Measurements from ENCODE around the gene KLHDC3. TPM values are rescaled to one million over a fixed set of nuclear protein-coding genes. Genes with fewer than 3 reads are reported as not detected.

KLHDC3 gene
- total and polyA plus RNA-seq, 2 experiments from 2014 or later: 88.2 to 184 TPM

DNA sequence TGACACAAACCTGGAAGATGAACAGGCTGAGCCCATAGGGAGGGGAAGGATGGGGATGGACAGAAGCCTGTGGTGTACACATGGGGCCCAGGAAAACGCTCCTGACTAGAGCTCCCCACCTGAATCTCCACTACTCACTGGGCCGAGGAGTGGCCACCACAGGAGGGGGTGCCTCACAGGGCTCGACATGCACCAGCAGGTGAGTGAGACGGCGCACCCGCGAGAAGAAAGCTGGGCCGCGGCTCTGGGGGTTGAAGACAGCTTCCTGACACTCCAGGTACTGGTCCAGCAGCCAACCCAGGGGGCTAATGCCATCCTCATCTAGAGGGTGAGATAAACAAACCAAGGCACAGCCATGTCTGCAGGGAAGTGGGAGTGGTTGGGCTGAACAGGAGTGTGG lies 29.3 kb downstream of the KLHDC3 start (continued):
- TF ChIP-seq ETS1 (IDR thresholded peaks at IDR 0.05): no peak

DNA sequence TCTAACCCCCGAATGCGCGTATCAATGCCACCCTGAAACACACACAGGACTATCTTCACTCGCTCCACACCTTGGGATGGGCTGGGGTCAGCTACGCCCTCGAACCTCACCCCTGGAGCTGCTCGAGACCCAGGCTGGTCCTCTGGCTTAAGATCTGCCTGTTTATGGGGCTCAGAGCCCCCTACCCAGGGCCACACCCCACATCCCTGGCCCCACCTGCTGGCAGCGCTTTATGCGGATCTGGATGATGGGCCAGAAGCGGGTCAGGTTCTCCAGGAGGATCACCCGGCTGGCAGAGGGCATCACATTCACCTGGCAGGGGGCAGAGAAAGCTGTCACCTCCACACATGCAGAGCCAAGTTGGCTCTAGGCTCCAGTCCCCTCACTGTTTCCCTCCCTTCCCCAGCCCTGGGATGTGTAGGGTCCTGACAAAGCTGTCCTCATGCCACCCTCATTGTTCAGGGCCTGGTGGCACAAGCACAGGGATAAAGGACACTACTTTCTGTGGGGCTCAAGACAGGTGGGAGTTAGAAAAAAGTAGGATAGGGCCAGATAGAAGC lies 31.4 kb downstream of the KLHDC3 start:
- Mint-ChIP-seq H3K36me3 (ENCODE audit: low read depth) (peaks cover 43% of the 10 kb centered on the region), H3K27me3 (ENCODE audit: insufficient read depth, low read depth, poor library complexity) (peaks cover 9% of the 10 kb centered on the region), H3K9me3 (no peaks in the 10 kb centered on the region), H3K4me3 (no peak overlapping the region), H3K27ac (no peak overlapping the region), H3K4me1 (peaks cover under 1% of the 10 kb centered on the region; the same call in 1 of the 3 replicates)
- H3K4me2 ChIP-seq: no peak overlapping the region
- no peaks in the 10 kb centered on the region for H3K79me2 ChIP-seq (replicated peaks; ENCODE audit: insufficient read depth)
- no peaks in the 10 kb centered on the region for H4K20me1 ChIP-seq (replicated peaks; ENCODE audit: insufficient read depth)
- no peaks in the 10 kb centered on the region for H3K36me3 ChIP-seq (ENCODE audit: insufficient read depth)
- H3K4me3 ChIP-seq: no peak overlapping the region
- ATAC-seq: no peak
- no peak for DNase-seq (ENCODE audit: low spot score)
- no peak overlapping the region for H2AFZ ChIP-seq
- no peaks in the 10 kb centered on the region for H3K9me2 ChIP-seq (ENCODE audit: insufficient read depth)
- no peaks in the 10 kb centered on the region for H3F3A ChIP-seq (replicated peaks; ENCODE audit: low read depth)
- no peaks in the 10 kb centered on the region for H3K27me3 ChIP-seq (ENCODE audit: insufficient read depth)
- TF ChIP-seq EZH2phosphoT487 (IDR thresholded peaks at IDR 0.05; ENCODE audit: unreplicated experiment): no peak
- TF ChIP-seq ZNF331 (CRISPR knock-in tag; IDR thresholded peaks at IDR 0.05; ENCODE audit: low read depth): no peak
- TF ChIP-seq NANOG (IDR thresholded peaks at IDR 0.05; ENCODE audit: borderline replicate concordance): no peak
- no peak for TF ChIP-seq JUNB (IDR thresholded peaks at IDR 0.05; ENCODE audit: unreplicated experiment)
- no peak for TF ChIP-seq ZNF114 (CRISPR knock-in tag; IDR thresholded peaks at IDR 0.05)
- no peak for TF ChIP-seq STAT1 (IDR thresholded peaks at IDR 0.05; ENCODE audit: unreplicated experiment)
- no peak for TF ChIP-seq ZNF462 (CRISPR knock-in tag; IDR thresholded peaks at IDR 0.05)
- no peak for TF ChIP-seq REST (IDR thresholded peaks at IDR 0.05; ENCODE audit: unreplicated experiment)
- TF ChIP-seq, protein P1, sequence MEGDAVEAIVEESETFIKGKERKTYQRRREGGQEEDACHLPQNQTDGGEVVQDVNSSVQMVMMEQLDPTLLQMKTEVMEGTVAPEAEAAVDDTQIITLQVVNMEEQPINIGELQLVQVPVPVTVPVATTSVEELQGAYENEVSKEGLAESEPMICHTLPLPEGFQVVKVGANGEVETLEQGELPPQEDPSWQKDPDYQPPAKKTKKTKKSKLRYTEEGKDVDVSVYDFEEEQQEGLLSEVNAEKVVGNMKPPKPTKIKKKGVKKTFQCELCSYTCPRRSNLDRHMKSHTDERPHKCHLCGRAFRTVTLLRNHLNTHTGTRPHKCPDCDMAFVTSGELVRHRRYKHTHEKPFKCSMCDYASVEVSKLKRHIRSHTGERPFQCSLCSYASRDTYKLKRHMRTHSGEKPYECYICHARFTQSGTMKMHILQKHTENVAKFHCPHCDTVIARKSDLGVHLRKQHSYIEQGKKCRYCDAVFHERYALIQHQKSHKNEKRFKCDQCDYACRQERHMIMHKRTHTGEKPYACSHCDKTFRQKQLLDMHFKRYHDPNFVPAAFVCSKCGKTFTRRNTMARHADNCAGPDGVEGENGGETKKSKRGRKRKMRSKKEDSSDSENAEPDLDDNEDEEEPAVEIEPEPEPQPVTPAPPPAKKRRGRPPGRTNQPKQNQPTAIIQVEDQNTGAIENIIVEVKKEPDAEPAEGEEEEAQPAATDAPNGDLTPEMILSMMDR (conservative IDR thresholded peaks at IDR 0.05; ENCODE audit: low read depth in 2 of 2): 0 out of 4 replicates have a peak, but pooled peaks of 1 of the 2 experiments have one; percentile 1
- no peak overlapping the region for H3K27ac ChIP-seq (ENCODE audit: low read depth)
- no peaks in the 10 kb centered on the region for H3K4me1 ChIP-seq (ENCODE audit: insufficient read depth)
